Urothelium cell line (cell line): ENCODE results near the gene TPRG1.

ENCODE experiments used
- DNase-seq: peaks from one replicate; pipeline ENCODE4 v3.0.0; 2011; ENCODE audit warnings: low spot score, mixed read lengths
- FAIRE-seq: peaks from 2 replicates; lab custom pipeline; 2011; peaks lifted over from hg19 to GRCh38; lab: Jason Lieb, UNC

The TPRG1 gene, protein sequence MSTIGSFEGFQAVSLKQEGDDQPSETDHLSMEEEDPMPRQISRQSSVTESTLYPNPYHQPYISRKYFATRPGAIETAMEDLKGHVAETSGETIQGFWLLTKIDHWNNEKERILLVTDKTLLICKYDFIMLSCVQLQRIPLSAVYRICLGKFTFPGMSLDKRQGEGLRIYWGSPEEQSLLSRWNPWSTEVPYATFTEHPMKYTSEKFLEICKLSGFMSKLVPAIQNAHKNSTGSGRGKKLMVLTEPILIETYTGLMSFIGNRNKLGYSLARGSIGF

DNA sequence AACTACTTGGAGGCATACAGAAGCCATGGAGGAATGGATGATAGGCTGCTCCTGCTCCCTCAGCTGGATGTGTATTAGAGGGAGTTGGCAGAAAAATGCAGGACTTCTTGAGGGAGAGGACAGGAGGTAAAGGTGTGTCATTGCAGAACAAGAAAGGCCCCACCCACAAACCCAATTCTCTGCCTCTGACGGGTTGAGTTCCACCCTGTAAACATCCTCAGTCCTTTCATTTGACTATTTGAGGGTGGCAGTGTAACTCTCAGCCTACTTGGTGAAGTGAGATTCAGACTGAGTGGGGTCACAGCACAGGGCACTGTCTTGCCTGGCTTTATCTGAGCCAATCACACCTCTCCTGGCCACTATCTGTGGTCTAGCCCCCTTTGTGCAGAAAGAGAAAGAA is at the start of gene TPRG1:
Gene TPRG1 (plus strand): TSS at position 265 of the 400 bp plus-strand sequence. CDS start 35,414 bp downstream, outside the sequence.
- DNase-seq = no peak

GRCh38 chr3:189122110-189122509 is 49.7 kb upstream of the TPRG1 start:
- DNase-seq = no peak
- FAIRE-seq = no peak

More for the DNA sequence above, at the start of gene TPRG1:
- no peak for FAIRE-seq

GRCh38 chr3:189122526-189123205 is 49.1 kb upstream of the TPRG1 start:
- FAIRE-seq (no peak), DNase-seq (no peak)

DNA sequence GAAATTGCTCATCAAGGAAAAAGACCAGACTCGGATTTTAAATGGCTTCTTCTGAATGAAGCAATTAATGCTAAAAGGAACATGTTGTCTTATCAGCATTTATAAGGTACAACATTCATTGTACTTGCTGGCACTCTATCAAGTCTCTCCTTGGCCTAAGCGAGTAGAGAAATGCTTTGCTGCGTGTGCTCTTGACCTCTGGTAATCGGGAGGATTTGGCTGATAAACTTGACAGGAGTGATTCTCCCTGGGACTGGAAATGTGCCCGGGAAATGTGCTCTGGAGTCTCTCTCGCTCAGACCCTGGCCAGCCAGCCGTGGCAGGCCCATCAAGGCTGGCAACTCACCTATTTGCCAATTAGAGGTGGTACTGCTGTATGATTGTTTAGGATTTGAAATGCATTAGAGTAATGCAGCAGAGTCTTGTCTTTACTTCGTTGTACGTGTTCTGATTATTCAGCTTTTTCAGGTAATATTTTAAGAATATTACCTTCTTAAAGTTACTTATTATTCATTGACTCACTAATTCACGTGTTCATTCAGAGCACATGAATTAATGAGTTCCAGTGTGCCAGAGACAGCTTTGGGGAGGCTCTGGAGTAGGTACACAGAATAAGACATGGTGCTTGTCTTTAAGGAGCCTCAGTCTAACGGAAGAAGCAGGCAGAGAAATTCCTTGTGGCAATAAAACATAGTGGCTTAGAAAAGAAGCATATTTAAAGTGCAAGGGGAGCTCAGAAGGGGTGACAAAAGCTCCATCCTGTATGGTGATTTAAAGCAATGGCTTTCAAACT is 48.0 kb upstream of the TPRG1 start:
- DNase-seq (no peak), FAIRE-seq (no peak)

GRCh38 chr3:189132231-189132671 is 39.5 kb upstream of the TPRG1 start:
- peak; percentile 85 for DNase-seq
- FAIRE-seq = peak; percentile 23

DNA sequence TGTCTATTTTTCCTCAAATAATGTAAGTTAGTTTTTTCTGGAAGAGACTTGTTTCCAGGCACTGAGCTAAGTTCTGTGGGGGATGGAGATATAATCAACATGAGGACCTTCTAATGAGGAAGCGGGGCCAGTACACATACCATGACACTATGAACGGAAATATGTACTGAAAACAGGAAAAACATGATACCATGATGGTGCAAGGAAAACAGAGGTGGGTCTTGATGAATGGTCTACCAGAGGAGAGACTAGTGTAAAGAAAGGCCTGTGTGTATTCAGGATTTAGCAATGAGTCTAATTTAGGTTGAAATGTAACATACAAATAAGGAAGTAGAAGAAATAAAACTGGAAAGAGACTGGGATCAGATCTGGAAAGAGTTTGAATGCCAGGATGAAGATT is 38.9 kb upstream of the TPRG1 start:
- FAIRE-seq = no peak
- no peak for DNase-seq

DNA sequence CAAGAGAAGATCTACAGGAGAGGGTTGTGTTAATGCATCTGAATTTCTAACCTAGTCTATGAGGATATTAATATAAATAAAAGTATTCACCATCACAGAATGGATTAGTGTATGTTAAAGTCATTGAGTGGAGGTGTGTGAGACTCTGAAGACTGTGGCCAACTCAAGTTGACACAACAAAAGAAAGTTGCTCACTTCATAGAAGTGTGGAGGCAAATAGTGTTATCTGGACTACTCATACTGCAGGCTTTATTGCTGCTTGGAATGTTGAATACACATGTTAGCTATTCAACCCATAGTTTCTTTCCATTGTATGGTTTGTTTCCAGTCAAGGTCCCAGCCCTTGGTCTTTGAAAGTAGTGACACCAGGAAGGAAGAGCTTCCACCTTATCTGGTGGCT is 38.0 kb upstream of the TPRG1 start:
- DNase-seq (no peak), FAIRE-seq (no peak)

DNA sequence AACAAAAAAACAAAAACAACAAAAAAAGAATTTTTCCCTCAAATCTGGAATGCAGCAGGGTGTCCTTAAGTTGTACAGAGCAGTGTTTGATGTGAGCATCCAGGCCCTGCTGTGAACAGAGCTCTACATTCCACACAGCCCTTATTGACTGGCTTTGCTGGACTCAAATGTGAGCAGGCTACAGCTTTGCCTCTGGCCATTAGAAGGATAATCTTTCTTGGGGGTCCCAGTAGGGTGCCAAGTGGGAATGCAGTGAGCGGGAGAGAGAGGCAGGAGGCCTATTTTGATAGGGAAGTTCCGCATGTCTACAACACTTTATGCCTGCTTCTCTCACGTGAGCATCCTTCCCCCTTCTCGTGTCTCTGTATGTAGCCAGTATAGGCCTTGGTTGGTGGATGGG is 34.4 kb upstream of the TPRG1 start:
- DNase-seq (no peak), FAIRE-seq (no peak)

DNA sequence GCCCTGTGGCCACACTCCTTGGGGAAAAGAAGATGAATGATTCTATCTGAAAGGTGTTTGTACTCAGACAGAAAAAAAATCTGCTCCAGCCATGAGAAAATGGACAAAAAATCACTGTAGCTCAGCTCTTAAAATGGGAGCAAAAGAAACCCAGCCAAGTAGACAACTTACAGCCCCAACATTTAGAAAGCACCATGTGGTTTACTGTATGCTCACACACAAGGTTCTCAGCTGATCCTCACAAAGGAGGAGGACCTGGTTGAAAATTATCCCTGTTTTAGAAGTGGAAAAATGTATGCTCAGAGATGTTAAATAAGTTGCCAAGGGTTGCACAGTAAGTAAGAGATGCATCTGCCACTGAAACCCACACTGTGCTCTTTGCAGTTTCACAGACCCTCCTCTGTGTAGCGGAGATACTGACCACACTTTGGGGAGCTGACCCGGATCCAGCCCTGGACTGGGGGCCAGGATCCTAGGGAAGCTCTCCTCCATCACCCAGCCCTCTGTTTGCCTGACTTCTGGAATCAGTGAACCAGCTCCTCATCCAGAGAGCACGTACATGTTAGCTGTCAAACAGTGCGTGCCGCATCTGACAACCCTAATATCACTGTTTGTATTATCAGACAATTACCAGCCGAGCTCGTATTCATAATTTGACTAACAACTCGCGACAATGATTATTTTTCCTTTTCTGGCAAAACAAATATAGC is 32.7 kb upstream of the TPRG1 start:
- DNase-seq (no peak), FAIRE-seq (no peak)

DNA sequence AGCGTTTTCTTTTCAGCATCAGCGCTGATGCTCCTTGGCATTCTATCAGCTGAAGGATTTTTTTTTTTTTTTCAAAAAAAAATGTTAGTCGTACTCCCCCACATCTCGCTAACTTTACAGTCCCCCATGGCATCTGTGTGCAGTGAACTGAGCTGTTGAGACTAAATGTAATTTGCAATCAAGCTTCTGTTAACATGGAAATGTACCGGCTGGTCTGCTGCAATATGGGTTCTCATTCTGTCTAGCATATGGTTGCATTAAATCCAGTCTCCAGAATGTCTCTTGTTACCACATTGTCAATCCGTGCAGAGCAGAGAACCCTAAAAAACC is 32.2 kb upstream of the TPRG1 start:
- no peak for DNase-seq
- no peak for FAIRE-seq

- DNase-seq (no peak), FAIRE-seq (no peak)
These were observed 29.2 kb upstream of the TPRG1 start for GRCh38 chr3:189142527-189142926.

GRCh38 chr3:189143321-189143720 is 28.4 kb upstream of the TPRG1 start:
- FAIRE-seq (no peak), DNase-seq (no peak)

DNA sequence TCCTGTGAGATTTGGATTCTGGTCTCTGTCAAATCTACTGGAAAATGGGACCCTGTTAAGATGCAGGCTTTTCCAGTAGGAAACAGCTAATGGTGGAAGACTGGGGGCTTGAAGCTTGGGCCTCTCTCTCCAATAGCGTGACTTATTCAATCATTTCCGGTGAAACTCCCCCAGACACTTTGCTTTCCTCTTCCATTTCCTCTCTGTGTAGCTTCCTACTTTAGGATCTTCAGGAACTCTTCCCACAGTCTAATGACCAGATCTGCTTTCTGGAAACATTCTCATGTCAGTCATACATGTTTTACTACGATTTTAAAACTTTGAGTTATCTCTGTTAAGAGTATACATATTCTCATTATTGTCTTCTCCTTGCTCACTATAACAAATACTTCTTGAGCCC is 28.0 kb upstream of the TPRG1 start:
- DNase-seq (no peak), FAIRE-seq (no peak)

DNA sequence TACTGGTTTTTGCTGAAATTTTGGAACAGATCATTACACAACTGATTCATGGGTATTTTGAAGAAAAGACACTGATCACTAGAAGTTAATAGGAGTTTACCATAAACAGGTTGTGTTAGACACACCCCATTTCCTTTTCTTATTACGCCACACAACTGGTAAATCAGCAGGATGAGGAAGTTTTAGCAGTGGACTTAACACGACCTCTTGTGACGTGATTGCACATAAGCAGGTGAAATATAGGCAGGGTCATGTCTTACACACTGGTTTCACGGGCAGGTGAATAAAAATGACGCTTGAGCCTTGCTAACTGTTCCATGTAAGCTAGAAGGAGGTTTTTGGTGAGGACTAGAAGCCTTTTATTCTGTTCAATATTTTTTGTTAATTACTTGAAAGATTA is 27.1 kb upstream of the TPRG1 start:
- DNase-seq (no peak), FAIRE-seq (no peak)

DNA sequence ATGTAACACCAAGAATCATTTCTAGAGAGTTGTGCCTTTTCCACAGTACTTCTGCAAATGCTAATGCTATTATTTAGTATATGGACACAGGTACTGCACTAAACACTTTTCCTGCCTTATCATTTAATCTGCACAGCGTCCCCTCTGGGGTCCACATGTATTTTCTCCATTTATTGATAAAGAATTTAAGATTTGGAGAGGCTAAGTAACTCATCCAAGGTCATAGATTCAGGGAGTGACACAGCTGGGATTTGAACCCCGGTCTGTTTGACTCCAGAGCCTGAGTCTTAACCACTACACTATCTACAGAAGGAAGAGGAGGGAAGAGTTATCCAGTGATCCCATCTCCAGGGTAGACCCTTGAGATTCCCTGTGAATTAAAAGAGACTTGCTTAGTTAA is 24.9 kb upstream of the TPRG1 start:
- DNase-seq (no peak), FAIRE-seq (no peak)

GRCh38 chr3:189148081-189148507 is 23.7 kb upstream of the TPRG1 start:
- FAIRE-seq = no peak
- peak; percentile 63 for DNase-seq

DNA sequence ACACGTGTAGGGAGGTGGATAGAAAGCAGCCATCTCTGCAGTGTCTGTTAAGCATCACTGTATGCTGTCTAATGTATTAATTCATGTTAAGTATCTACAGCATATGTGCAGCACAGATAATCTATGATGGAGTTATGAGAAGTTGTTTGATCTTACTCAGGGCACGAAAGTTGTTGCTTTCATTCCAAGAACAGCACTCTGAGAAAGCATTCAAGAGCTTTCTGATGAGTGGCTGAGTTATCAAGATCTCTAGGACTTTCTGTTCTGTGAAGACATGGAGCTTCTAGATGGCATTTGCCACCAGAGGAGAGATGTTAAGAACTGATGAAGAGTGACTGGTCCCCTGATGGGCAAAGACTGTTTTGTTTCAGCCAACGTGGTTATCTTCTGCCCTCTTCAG is 22.6 kb upstream of the TPRG1 start:
- FAIRE-seq (no peak), DNase-seq (no peak)

DNA sequence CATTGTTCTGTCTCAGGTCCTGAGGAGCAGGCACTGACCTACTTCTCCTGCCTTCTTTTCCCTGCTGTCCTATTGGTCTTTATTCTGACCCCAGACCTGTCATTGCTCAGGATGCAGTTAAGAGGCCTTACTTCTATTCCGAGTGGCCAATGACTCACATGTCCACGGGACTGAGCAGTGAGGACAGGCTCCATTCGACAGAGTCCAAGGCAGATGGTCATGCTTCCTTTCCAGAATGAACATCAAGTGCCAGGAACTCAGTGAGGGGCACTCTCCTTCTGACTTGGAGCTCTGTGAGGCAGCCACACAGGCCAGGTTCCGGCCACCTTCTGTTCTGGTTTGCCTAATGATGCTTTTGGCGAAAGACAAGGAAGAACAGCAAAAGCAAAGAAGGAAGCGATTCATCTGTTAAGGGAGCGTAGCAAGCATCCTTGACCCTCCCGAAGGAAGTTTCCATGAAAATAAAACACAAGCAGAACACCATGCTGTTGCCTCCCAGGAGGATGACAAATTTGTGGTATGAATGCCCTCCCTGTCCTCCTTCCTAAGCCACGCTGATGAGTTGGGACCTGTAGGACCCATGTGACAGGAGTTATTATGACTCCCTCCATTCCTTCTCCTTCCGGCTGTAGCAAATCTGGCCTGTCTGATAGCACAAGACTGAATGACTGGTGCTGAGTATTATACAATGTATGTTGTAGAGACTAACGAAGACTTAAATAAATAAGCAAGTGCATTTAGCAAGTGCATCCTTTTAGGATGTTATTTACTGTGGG is 14.4 kb upstream of the TPRG1 start:
- FAIRE-seq (no peak), DNase-seq (no peak)

DNA sequence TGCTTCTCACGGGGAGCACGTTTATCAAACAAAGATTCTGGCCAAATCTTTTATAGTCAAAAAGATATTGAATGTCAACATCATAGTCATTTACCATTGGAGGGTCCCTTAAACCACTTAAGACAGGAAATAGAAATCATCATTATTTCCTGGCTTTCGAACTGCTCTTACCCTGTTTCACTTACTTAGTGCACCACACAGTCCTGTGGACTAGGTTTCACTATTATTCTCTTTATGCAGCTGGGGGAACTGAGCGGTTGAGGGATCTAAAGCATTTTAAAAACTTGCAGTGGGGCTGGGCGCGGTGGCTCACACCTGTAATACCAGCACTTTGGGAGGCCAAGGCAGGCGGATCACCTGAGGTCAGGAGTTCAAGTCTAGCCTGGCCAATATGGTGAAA is 13.7 kb upstream of the TPRG1 start:
- DNase-seq (no peak), FAIRE-seq (no peak)

DNA sequence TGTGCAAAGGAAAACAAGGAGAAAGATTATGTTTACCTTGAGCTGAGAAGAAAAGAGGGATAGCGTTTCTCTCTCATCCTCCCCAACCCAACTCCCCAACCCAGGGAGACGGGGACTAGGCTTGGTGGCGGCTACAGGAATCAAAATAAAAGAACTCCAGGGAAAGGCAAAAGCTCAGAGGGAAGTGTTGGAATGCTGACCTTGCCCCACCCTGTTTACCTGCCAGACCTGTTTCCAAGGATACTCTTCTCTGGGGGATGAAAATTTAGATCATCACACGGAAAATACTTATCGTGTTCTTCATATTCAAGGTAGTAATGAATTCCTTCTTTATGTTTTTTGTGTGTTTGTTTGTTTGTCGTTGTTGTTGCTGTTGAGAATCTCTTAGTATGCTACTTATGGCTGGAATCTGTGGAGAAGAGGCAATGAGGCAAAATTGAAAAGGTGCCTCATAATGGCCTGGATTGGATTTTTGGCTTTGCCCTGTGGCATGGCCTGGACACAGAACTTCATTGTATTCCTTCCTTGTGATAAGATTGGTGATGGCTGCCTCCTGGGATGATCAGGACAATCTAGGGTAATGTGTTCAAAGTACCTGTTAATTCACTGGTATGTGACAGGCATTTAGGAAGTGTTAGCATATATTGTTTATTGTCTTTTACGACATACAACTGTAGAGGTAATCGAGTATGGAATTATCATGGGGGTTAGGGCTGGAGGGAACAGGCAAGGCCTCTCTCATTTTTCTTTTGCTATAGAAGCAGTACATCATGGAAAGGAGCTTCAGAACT is 11.1 kb upstream of the TPRG1 start:
- FAIRE-seq = no peak
- no peak for DNase-seq
